Measurements from ENCODE around the gene FEZ2. TPM values are rescaled to one million over a fixed set of nuclear protein-coding genes. Genes with fewer than 3 reads are reported as not detected.

FEZ2 gene
- total and polyA plus RNA-seq, 2 donors (not counting 3 experiments of a cell fraction or from before 2014, with no cell fraction given): 41.2 to 72.4 TPM

DNA sequence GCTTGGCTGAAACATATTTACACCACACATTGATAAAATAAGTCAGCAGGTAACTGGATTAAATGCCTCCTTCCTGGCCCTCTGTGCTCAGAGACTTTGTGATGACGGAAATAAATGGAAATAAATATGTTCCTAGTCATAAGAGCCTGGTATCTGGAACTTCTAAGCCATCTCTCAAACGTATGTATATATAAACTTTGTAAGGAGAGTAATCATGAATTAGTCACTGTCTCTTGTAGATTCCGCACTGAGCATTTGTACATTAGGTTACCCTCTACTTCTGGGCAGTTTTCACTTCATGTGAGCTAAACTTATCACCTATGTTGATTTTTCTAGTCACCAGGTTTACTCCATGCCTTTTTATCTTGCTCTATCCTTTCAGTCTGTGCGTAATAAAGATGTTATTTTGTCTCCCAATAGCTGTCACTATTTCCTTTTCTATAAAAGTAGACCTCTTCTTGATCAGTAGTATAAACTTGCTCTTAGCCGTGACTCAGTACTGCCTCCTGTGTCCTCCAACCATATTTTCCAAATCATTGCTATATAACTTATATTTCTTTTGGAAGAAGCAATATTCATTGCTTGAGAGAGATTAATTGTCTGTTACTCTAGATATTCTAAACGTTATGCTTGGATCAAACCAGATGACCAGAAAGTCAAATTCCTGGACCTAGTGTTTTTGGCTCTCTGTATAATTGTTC is 53.2 kb downstream of the FEZ2 start:
- dilution Hi-C loops (cut with MboI; ENCODE audit: extremely low pct_ligation_motif_present, low sequenced_read_pairs) (no loop called here), intact Hi-C loops (cut with micrococcal nuclease) (loop anchor here (2.0 to 5.0 kb wide), 2 partner anchors 120 to 192 kb away; no protein-coding TSS in a partner anchor)
- H3K27ac ChIP-seq (ENCODE audit: insufficient read depth, low read depth, low read length): peak overlapping the region; percentile 5

More for the DNA sequence above, 53.2 kb downstream of the FEZ2 start:
- no peak overlapping the region for H3K4me3 ChIP-seq (replicated peaks in 1 of 3; ENCODE audit: insufficient read depth in 1 of 3, low read depth in 1 of 3, low read length in 3 of 3)
- no peak overlapping the region for H3K9ac ChIP-seq (replicated peaks; ENCODE audit: extremely low read depth, insufficient read depth, low read length)
- H2AFZ ChIP-seq (ENCODE audit: low read depth, low read length): no peak overlapping the region
- ChIA-PET CTCF (interaction anchor here (0.9 to 3.4 kb wide), 7 partner anchors 12 to 192 kb away, joined by 3 to 12 read pairs (median 3); no protein-coding TSS in a partner anchor), POLR2A (no interaction called here)
- FAIRE-seq: no peak
- peaks cover 10% of the 10 kb centered on the region for H3K79me2 ChIP-seq (ENCODE audit: control insufficient read depth, insufficient read depth, low read length)
- H3K9me3 ChIP-seq (replicated peaks; ENCODE audit: control insufficient read depth, insufficient read depth, low read length): no peaks in the 10 kb centered on the region
- no TSS peak for BruUV-seq (replicated peaks)
- TF ChIP-seq EZH2 (IDR thresholded peaks at IDR 0.05; ENCODE audit: borderline replicate concordance, low read depth, low read length, severe bottlenecking) (no peak), POLR2AphosphoS5 (IDR thresholded peaks at IDR 0.05; ENCODE audit: insufficient read depth, low read depth, low read length) (peak; percentile 51), POLR2A (IDR thresholded peaks at IDR 0.05; ENCODE audit: low read depth, low read length) (peak; percentile 62)
- TF ChIP-seq, protein P1, sequence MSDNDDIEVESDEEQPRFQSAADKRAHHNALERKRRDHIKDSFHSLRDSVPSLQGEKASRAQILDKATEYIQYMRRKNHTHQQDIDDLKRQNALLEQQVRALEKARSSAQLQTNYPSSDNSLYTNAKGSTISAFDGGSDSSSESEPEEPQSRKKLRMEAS (IDR thresholded peaks at IDR 0.05; ENCODE audit: insufficient read depth, insufficient read length): no peak
- TF ChIP-seq, protein P2, sequence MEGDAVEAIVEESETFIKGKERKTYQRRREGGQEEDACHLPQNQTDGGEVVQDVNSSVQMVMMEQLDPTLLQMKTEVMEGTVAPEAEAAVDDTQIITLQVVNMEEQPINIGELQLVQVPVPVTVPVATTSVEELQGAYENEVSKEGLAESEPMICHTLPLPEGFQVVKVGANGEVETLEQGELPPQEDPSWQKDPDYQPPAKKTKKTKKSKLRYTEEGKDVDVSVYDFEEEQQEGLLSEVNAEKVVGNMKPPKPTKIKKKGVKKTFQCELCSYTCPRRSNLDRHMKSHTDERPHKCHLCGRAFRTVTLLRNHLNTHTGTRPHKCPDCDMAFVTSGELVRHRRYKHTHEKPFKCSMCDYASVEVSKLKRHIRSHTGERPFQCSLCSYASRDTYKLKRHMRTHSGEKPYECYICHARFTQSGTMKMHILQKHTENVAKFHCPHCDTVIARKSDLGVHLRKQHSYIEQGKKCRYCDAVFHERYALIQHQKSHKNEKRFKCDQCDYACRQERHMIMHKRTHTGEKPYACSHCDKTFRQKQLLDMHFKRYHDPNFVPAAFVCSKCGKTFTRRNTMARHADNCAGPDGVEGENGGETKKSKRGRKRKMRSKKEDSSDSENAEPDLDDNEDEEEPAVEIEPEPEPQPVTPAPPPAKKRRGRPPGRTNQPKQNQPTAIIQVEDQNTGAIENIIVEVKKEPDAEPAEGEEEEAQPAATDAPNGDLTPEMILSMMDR (IDR thresholded peaks at IDR 0.05; ENCODE audit: extremely low read depth in 1 of 2, insufficient read depth in 1 of 2, low read depth in 1 of 2, low read length in 2 of 2): peak in 1 of 2 donors; percentile 19
- no peak for DNase-seq (ENCODE audit: low read depth, low spot score)
- H3K36me3 ChIP-seq (ENCODE audit: control insufficient read depth in 2 of 2, extremely low read depth in 1 of 2, insufficient read depth in 2 of 2, low read length in 2 of 2): peaks cover 19 to 61% of the 10 kb centered on the region in 2 experiments
- H3K9me1 ChIP-seq (replicated peaks; ENCODE audit: control insufficient read depth, extremely low read depth, insufficient read depth, low read length): no peaks in the 10 kb centered on the region
- no peak overlapping the region for H3K4me2 ChIP-seq (ENCODE audit: insufficient read depth, low read length)
- no peaks in the 10 kb centered on the region for H4K20me1 ChIP-seq (replicated peaks; ENCODE audit: control insufficient read depth, extremely low read depth, insufficient read depth, low read length)
- peaks cover 91% of the 10 kb centered on the region for H3K4me1 ChIP-seq (ENCODE audit: control insufficient read depth, extremely low read depth, insufficient read depth, low read length)
- no peaks in the 10 kb centered on the region for H3K27me3 ChIP-seq (ENCODE audit: control insufficient read depth in 2 of 2, insufficient read depth in 2 of 2, low read length in 2 of 2)
